HG03095 (cell line): Measurements from ENCODE around the gene IPP.
A peak's percentile ranks its signal among the peaks of the same experiment; 100 is the strongest.
"Not testable (repeated sequence)": the region's sequence is repeated elsewhere in the genome, so short reads cannot be mapped to it uniquely, and the experiment has no call there.

Experiments
- ATAC-seq: cut with Tn5 transposase; IDR thresholded peaks from one replicate; pipeline ENCODE4 v1.9.1; 2021; ENCODE audit warnings: moderate library complexity; ENCODE audit not compliant: unreplicated experiment

The IPP gene

DNA sequence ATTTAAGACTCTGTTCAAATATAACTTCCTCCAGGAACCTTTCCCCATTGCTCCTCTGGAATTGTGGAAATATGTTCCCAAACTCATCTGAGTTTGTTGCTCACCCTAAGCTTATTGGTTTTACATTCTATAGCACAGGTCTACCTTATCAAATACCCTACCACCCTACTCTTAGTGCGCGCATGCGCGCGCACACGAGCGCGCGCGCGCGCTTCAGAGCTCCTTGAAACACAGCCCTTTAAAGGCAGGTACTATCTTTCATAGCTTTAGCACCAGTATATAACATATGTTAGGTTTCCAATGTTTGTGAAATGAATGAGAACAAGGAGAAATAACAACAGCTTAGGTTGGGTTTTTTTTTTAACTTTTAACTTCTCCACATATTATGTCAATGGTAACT lies 3.5 kb downstream of the IPP start:
- no peak for ATAC-seq

- ATAC-seq: not testable (repeated sequence)
Measured at GRCh38 chr1:45739641-45740156, 10.8 kb downstream of the IPP start.

- ATAC-seq: no peak
Measured at GRCh38 chr1:45739137-45739536, 11.3 kb downstream of the IPP start.

DNA sequence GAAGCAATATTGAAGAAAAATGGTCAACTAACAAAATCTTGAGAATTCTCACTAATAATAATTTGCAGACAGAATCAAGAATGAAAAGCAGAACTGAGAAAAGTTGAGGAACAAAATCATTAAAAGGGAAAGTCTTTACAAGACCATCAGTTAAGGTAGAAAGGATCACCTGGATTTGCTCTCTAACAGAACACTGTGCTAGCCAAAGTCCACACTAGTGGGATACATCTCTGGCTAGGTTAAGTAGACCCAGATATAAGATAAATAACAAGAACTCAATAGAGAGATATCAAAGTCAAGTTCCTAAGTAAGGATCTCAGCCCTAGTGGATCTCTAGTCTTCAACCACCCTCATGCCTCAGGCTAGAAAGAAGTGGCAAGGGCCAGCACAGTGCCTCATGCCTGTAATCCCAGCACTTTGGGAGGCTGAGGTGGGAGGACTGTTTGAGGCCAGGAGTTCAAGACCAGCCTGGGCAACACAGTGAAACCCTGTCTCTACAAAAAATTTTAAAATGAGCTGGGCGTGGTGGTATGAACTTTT lies 19.6 kb downstream of the IPP start:
- no peak for ATAC-seq

- ATAC-seq: no peak
Measured at GRCh38 chr1:45730075-45730779, 20.2 kb downstream of the IPP start.

DNA sequence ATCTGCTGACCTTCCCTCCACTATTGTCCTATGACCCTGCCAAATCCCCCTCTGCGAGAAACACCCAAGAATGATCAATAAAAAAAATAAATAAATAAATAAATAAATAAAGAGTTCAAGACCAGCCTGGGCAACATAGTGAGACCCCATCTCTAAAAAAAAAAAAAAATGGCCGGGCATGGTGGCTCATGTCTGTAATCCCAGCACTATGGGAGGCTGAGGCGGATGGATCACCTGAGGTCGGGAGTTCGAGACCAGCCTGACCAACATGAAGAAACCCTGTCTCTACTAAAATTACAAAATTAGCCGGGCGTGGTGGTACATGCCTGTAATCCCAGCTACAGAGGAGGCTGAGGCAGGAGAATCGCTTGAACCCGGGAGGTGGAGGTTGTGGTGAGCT lies 24.4 kb downstream of the IPP start:
- not testable (repeated sequence) for ATAC-seq

DNA sequence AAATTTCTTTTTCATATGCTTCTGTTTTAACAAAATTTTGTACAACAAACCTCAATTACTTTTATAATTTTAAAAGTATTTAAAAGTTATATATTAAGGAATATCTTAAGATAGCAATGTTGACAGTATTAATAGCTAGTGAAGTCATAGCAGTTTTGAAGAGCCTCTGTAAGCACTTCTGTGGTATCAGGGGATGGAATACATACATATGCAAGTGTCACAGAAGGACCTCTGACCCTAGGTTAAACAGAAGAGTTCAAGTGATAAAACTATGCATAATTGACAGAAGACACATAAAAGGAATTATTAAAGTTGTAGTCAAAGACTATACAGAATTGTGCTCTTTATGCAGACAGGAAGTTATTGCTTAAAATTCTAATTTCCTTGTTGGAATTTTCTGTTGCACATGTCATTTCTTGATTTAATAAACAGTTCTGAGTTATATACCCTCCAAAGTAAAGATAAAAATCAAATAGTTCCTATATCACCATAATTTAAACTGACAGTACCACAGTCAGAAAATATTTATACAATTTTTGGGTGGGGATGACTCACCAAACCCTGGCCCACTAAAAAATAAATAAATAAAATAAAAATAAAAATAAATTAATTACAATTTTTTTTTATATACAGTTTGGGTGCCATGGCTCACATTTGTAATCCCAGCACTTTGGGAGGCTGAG lies 27.1 kb downstream of the IPP start:
- no peak for ATAC-seq

DNA sequence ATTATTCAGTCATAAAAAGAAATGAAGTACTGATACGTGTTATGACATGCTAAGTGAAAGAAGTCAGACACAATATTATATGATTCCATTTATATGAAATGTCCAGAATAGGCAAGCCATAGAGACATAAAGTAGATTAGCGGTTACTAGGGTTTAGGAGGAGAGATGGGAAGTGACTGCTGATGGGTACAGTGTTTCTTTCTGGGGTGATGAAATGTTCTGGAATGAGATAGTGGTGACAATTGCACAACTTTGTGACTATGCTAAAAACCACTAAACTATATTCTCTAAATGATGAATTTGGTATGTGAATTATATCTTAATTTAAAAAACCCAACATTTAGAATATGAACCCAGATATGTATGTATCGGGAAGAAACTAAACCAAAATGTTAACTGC lies 27.6 kb downstream of the IPP start:
- no peak for ATAC-seq

DNA sequence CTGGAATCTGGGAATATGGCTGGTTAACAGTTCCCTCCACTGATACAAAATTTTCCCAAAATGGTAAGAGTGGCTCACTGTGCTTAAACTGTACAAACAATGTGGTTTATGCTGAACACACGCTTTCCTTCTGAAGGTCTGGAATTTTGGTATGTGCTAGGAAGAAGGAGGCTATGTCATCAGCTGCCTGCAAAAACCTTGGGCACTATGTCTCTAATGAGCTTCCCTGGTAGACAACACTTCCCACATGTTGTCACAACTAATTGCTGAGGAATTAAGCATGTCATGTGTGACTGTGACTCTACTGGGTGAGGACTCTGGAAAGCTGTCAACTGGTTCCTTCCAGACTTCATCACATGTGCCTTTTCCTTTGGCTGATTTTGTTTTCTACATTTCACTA lies 29.2 kb downstream of the IPP start:
- ATAC-seq: no peak

DNA sequence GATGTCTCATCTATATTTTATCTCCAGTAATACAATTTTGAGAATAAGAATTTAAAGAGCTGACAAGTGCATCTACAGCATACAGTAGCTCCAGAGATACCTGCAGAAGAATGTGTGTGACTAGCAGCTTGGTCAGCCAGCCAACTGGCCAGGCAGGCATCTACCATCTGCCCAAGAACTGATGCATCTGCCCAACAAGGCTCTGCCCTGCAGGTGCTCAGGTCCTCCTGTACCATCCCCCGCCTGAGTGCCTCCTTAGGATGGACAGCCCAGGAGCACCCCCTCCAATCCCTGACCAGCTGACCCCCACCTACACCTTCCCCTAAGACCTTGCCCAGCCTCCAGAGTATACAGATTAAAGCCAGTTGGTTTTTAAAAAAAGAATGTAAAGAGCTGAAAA lies 32.2 kb downstream of the IPP start:
- ATAC-seq: no peak

- not testable (repeated sequence) for ATAC-seq
Measured at GRCh38 chr1:45717386-45717785, 33.1 kb downstream of the IPP start.

DNA sequence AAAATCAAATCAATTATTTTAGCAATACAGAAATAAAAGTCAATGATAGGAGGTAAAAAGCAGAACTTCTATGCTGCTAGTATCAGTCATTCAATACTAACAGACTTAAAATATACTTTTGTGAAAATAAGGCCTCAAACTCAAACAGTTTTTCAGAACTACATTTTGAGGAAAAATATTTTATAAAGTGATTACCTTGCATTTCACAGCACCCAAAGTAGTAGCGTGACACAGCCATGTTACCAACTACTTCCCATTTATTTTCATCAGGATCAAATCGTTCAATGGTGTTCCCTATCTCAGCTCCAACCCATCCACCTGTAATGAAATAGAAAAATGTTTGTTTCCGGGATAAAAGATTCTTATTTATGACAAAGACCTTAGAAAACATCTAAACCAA lies 33.8 kb downstream of the IPP start:
- ATAC-seq: no peak

GRCh38 chr1:45713711-45714110 lies 36.7 kb downstream of the IPP start:
- no peak for ATAC-seq

GRCh38 chr1:45704637-45705036 lies 45.8 kb downstream of the IPP start:
- no peak for ATAC-seq

- ATAC-seq: no peak
Measured at GRCh38 chr1:45694823-45695222, 55.6 kb downstream of the IPP start.

DNA sequence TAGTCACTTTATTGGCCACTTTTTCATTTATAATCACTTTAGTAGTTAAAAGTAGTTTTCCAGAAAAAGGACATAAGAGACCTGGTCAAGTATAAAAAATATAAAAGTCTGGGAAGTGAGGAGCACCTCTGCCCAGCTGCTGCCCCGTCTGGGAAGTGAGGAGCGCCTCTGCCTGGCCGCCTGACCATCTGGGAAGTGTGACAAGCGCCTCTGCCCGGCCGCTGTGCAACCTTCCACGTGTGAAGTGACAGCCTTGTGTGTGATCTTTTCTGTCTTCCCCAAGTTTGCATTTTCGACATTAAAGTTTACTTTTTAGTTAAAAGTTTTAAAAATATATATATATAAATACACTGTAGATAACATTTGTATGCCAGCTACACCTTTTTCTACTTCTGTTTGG lies 56.6 kb downstream of the IPP start:
- not testable (repeated sequence) for ATAC-seq

GRCh38 chr1:45687754-45688740 lies 62.4 kb downstream of the IPP start, which contains the start of gene TMEM69:
TMEM69 (plus strand) TSS chr1:45688181; CDS start chr1:45691069, 2,888 bp downstream.
- no peak for ATAC-seq

- peak; percentile 81 for ATAC-seq
Measured at GRCh38 chr1:45687014-45687753, 63.3 kb downstream of the IPP start.

DNA sequence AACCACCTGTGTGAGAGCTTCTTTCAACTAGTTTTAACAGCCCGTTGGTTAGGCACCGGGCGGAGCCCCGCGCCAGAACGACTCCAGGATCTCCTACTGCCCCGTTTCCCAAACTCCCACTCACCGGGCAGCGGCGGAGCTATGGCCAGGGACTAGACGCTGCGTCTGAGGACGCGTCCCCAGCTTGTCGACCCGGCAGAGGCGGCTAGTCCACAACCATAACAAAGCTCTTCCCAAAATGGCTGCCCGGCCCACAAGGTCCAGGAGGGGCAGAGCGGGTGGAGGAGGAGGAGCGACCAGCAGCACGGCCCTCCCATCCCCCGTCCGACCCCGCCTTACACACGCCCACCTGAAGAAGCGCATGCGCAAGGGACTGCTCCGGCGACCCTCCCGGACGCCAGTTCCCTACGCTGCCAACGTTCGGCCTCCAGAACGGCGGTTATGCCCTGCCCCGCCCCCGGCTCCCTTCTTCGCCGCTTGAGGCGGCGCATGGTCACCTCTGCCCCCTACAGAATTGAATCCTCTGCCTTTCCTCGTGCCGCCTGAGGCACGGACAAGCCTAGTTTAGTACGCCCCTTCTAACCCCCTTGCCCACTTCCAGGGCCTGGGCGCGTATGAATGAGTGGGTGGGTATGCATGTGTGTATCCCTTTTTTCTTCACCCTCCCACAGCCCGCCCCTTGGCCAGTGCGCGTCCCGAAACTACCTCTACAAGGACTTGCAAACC lies 64.0 kb downstream of the IPP start, which contains the start of gene GPBP1L1:
GPBP1L1 (minus strand) TSS at position 246 of the 726 bp plus-strand sequence. CDS start 27,446 bp downstream, outside the sequence.
- peak; percentile 46 for ATAC-seq

DNA sequence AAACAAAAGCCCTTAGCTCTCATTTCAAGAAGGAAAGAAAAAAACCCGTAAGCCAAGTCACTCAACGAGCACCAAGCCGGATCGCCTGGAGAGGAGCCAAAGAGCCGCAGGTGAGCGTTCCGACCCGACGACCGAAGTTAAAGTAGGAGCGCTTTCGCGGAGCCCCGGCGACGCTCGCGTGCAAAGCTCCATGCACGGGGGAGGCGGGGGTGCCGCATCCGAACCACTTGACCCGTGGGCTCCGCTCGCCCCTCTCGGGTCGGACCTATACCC lies 64.5 kb downstream of the IPP start:
- ATAC-seq: peak; percentile 20
